ENCODE results near the gene UCKL1.
A peak's percentile ranks its signal among the peaks of the same experiment; 100 is the strongest.
"Not testable (repeated sequence)": the region's sequence is repeated elsewhere in the genome, so short reads cannot be mapped to it uniquely, and the experiment has no call there.

Gene UCKL1

GRCh38 chr20:63919130-63919529, 37.1 kb downstream of the UCKL1 start:
- no peak for DNase-seq

- no peak for DNase-seq
Observed at GRCh38 chr20:63917811-63918210, 38.4 kb downstream of the UCKL1 start.

DNA sequence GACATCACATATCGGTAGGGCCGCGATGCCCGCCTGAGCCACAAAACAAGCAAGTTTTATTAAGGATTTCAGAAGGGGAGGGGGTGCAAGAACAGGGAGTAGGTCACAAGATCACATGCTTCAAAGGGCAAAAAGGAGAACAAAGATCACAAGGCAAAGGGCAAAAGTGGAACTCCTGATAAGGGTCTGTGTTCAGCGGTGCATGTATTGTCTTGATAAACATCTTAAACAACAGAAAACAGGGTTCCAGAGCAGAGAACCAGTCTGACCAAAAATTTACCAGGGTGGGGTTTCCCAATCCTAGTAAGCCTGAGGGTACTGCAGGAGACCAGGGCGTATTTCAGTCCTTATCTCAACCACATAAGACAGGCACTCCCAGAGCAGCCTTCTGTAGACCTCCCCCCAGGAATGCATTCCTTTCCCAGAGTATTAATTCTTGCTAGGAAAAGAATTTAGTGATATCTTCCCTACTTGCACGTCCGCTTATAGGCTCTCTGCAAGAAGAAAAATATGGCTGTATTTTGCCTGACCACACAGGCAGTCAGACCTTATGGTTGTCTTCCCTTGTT, 39.8 kb downstream of the UCKL1 start:
- DNase-seq: not testable (repeated sequence)

- no peak for DNase-seq
Observed at GRCh38 chr20:63915471-63915870, 40.7 kb downstream of the UCKL1 start.

DNA sequence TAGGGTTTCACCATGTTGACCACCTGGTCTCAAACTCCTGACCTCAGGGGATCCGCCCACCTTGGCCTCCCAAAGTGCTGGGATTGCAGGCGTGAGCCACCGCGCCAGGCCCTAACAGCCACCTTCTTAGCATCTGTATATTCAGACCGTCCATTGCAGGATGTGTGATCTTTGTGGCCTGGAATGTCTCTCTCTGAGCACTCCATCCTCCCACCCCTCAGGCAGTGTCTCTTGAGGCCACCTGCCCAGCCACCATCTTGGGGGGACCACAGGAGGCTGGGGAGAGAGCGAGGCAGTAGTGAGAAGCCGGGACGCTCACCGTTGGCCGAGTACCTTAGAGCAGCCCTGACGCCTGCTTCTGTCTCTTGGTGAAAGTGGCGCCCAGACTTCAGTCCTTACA, 42.4 kb downstream of the UCKL1 start:
- DNase-seq: no peak

- DNase-seq: peak; percentile 18
Observed at GRCh38 chr20:63911176-63911575, 45.0 kb downstream of the UCKL1 start.

DNA sequence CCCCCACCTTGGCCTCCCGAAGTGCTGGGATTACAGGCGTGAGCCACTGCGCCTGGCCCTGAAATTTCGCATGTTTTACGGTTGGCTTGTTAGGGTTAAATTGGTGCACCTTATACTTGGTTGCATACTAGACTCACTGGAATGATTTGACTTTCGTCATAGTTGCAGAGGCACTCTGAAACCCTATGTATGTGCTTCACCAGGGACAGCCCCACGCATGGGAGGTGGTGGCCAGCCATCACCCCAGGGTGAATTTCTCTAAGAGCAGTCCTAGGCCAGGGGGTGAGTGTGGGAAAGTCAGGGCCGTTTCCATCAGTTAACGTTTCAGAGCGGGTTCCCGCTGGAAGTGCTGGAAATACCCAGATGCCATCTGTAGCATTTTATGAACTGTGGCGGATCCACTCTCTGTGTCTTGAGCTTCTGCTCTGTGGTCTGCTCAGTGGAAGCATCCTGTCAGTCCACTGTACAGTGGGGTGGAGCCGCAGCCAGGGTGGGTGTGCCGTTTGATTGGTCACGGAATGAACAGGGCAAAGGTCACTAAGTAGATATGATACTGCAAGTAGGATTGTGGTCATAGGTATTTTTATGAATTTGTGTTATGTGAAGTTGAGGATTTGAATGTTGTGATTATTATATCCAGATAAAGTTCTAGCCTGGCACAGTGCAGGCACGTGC, 48.1 kb downstream of the UCKL1 start:
- no peak for DNase-seq

- no peak for DNase-seq
Observed at GRCh38 chr20:63903796-63904561, 52.2 kb downstream of the UCKL1 start.

GRCh38 chr20:63900413-63900812, 55.8 kb downstream of the UCKL1 start:
- DNase-seq: no peak

DNA sequence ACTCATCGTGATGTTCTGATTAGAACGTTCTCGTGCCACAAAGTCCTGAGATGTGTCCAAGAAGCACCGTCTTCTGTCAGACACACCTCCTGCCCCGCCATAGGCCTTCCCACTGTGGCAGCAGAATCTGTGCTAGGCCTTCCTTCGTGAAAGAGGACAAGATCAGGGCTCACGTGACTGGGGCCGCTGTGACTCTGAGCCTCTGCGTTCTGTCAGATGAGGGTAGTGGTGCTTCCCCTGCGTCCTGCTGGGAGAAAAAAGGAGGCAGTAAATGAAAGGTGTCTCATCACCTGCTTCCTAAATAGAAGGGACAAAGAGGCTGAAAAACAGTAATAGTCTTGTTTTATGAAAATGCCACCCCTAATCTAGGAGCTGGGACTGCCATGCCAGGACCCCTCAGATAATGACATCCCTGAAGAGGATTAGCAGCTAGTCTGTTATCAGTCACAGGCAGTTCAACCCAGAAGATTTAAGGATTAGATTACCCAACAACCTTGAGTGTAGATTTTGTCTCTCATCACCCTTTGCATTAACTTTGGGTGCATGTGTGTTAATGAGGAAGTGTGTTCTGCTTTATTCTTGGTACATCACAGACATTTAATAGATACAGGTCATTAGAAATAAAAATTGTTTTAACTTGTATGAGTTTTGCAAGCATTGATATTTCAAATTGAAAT, 57.2 kb downstream of the UCKL1 start:
- DNase-seq: no peak

DNA sequence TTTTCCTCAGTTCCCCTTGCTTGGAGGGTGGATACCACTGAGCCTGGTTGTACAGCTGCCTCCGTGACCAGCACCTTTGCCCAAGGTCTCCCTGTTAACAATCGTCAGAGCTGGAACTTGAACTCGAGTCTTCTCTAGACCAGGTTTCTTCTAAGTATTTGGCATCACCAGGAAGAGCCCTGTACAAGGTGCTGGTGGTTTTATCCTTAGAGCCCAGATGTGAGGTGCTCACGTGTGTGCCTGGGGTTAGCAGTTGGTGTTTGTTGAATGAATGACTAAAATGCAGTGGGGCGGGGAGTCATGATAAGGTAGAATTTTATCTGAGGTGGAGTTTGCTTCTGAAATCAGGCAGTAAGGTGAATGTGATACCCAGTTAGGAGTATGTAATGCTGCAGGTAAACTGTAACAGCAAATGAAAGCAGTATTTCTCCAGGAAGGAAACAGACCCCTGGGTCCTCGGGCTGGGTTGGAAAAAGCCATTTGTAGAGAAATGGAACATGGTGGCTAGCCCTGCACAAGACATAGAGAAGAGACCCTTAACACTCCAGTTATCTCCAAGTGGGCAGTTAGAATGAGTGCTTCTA, 58.1 kb downstream of the UCKL1 start:
- no peak for DNase-seq

DNA sequence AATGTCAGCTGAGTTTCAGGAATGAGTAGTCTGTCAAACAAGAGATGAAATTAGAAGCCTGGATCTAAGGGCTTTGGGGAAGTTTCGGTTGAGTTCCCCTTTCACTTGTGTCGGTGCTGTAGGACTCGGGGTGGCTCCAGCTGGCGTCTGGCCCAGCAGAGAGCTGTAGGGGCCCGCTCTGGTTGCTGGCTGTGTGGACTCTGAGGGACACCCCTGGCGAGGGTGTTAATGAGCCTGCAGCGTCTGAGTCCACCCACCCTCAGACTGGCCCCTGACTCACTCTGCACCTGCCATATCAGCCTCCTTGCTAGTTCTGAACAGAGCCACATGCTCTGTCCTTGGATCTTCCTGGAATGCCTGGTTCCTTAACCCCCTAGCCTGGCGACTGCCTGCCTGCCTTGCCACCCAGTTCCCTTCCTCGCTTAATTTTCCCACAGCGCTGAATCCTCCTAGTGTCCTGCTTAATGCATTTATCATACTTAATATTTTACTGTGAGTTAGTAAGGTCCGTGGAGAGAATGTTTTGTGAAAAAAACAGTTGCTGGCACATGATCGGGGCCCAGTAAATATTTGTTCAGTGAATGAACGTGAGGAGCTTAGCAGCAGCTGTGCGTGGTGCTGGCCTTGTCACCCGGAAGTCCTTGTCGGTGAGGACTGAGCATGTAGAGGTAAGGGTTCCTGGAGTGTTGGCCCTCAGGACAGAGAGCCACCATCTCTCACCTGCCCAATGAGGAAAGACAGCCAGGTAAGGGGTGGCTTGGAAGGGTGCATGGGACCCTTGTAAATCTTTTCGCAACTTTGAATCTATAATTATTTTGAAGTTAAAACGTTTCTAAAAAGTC, 59.7 kb downstream of the UCKL1 start:
- DNase-seq: peak; percentile 9

- DNase-seq: peak; percentile 18
Observed at GRCh38 chr20:63895952-63896263, 60.3 kb downstream of the UCKL1 start.

GRCh38 chr20:63895202-63895951, 60.8 kb downstream of the UCKL1 start:
- DNase-seq: no peak

DNA sequence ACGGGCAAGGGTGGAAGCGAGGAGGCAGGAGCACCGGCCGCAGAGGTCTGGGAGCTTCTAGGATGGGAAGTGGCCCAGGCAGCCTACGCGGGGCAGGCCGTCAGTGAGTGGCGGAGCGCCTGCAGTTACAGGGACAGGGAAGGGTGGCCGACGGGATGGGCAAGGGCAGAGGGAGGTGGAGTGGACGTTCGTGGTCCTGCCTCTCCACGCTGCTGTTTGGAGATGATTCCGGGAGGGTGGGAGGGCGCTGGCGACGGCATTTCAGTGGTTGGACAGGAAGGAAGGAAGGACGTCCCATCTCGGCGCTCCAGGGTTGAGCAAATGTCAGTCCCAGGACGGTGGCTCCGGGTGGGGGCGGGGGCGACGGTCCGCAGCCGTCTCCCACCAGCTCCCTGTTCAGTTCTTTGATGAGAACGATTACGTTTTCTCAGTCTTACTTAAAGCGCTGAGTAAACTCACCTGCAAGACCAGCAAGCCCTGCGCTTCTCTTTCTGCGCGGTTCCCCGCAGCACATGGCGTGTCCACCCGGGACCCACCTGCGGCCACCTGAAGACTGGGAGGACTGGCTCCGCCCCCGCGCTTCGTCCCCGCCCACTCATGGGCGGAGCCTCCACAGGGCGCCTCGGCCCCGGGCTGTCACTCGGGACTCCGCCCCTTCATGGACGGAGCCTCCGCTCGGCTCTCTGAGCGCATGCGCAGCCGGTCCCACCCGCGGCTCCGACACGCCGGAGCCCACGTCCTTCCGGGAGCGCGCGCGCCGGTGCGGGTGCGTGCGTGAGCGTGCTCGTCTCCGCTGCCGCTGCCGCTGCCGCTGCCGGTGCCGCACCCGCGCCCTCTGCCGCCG, 61.6 kb downstream of the UCKL1 start, which contains the start of gene DNAJC5:
Gene DNAJC5 (plus strand): TSS at position 769 of the 844 bp plus-strand sequence. CDS start 33,220 bp downstream, outside the sequence.
- DNase-seq: peak; percentile 94

DNA sequence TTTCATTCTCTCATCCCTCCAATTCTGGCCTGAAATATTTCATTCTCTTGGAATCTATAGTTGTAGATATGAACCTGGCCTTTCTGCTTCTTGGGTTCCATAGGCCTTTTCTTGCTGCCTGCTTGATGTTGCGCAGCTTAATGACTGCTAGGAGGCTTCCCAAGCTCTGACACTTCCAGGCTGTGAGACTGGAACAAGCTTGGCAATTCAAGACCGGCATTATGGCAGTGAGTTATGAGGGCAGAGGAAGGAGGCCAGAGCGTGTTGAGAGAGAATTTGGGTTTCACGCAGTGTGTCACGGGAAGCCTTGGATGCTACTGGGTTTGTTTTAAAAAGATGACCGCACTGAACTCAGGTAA, 62.2 kb downstream of the UCKL1 start:
- peak; percentile 13 for DNase-seq

- no peak for DNase-seq
Observed at GRCh38 chr20:63892402-63892801, 63.8 kb downstream of the UCKL1 start.

- no peak for DNase-seq
Observed at GRCh38 chr20:63891061-63892002, 64.9 kb downstream of the UCKL1 start.

DNA sequence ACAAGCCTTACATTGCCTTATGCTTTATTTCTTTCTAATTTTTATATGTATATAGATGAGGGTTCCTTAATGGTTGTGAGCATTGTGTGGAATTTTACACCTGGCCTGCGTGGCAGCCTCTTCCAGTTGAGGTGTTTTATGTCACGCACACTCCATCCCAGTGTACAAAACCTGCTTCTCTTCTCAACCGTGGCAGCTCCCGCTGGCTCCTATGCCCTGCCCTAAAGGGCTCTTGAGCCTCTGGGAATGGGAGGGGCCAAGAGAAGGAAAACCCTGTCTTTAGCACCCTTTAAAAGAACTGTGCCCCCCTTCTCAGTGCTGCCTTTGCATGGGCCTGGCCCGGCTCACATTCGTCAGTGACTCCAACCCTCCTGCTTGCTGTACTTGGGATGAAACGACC, 65.6 kb downstream of the UCKL1 start:
- DNase-seq: no peak
